HEK293 (cell line): ENCODE data around the gene ZBTB4.

Source experiments
- CTCF ChIA-PET: fragments of 350-600 bp; formaldehyde crosslinking; extraction: SDS; loops from one replicate; lab custom pipeline; 2021; ENCODE audit warnings: antibody characterized with exemption; lab: Yijun Ruan, JAX
- POLR2A ChIA-PET: fragments of 300-600 bp; formaldehyde crosslinking; extraction: SDS; loops from one replicate; lab custom pipeline; 2020; ENCODE audit warnings: antibody characterized with exemption, inconsistent platforms; lab: Yijun Ruan, JAX
- H3K27ac ChIP-seq: fragments of 200-500 bp; sonication (Bioruptor generic); 2 replicates; pipeline ENCODE4 v1.5.1; 2014; ENCODE audit warnings: low read depth, low read length, control low read depth, inconsistent platforms; ENCODE audit errors: extremely low read depth
- H3K36me3 ChIP-seq, 2 experiments: fragments of 200-500 bp in 1 of 2; sonication (Bioruptor generic) in 1 of 2; 1 replicate in 1 of 2; 2 replicates in 1 of 2; pipeline ENCODE4 v1.5.1; 2014 to 2017; ENCODE audit warnings: inconsistent platforms in 2 of 2, low read length in 2 of 2; ENCODE audit not compliant: control insufficient read depth in 2 of 2, insufficient read depth in 1 of 2
- H3K4me1 ChIP-seq: fragments of 200-500 bp; sonication (Bioruptor generic); 2 replicates; pipeline ENCODE4 v1.5.1; 2014; ENCODE audit warnings: mild to moderate bottlenecking, low read length, inconsistent platforms; ENCODE audit not compliant: control insufficient read depth, insufficient read depth
- H3K4me3 ChIP-seq: 2 replicates; pipeline ENCODE4 v1.5.1; 2011; ENCODE audit warnings: low read depth, mild to moderate bottlenecking, control low read depth, low read length, moderate library complexity
- H3K9me3 ChIP-seq: fragments of 200-500 bp; sonication (Bioruptor generic); 2 replicates; pipeline ENCODE4 v1.5.1; 2014; ENCODE audit warnings: low read depth, low read length, inconsistent platforms; ENCODE audit not compliant: control insufficient read depth, insufficient read depth
- GFI1B ChIP-seq: fragments of 450-650 bp; formaldehyde crosslinking; IDR thresholded peaks from 2 replicates; pipeline ENCODE4 v1.5.1; 2016; ENCODE audit warnings: missing biosample characterization, missing genetic modification characterization
- MZF1 ChIP-seq: fragments of 450-650 bp; formaldehyde crosslinking; IDR thresholded peaks from 2 replicates; pipeline ENCODE4 v1.5.1; 2017; ENCODE audit warnings: missing biosample characterization, missing genetic modification characterization, borderline replicate concordance
- ZNF211 ChIP-seq: fragments of 450-650 bp; formaldehyde crosslinking; IDR thresholded peaks from 2 replicates; pipeline ENCODE4 v1.5.1; 2016; ENCODE audit warnings: low read depth, missing biosample characterization, missing genetic modification characterization
- ZNF239 ChIP-seq: fragments of 450-650 bp; formaldehyde crosslinking; IDR thresholded peaks from 2 replicates; pipeline ENCODE4 v1.5.1; 2016; ENCODE audit warnings: missing biosample characterization, missing genetic modification characterization
- ZNF311 ChIP-seq: fragments of 450-650 bp; formaldehyde crosslinking; IDR thresholded peaks from 2 replicates; pipeline ENCODE4 v1.5.1; 2017; ENCODE audit warnings: missing biosample characterization, missing genetic modification characterization, borderline replicate concordance
- ZNF624 ChIP-seq: fragments of 450-650 bp; formaldehyde crosslinking; IDR thresholded peaks from 2 replicates; pipeline ENCODE4 v1.5.1; 2017; ENCODE audit warnings: missing biosample characterization, missing genetic modification characterization
- TF ChIP-seq, protein P1 (sequence below): sonication (generic); formaldehyde crosslinking; IDR thresholded peaks from 2 replicates; pipeline ENCODE4 v1.8.1; 2022; ENCODE audit warnings: mild to moderate bottlenecking, moderate library complexity, missing genetic modification reagents
- TF ChIP-seq, protein P2 (sequence below): fragments of 450-650 bp; formaldehyde crosslinking; optimal IDR thresholded peaks from 2 replicates; pipeline ENCODE3; 2016; ENCODE audit warnings: missing biosample characterization, mild to moderate bottlenecking, missing genetic modification characterization
- TF ChIP-seq, protein P3 (sequence below): fragments of 450-650 bp; formaldehyde crosslinking; IDR thresholded peaks from 2 replicates; pipeline ENCODE4 v1.5.1; 2017; ENCODE audit warnings: missing biosample characterization, missing genetic modification characterization
- TF ChIP-seq, protein P4 (sequence below): fragments of 450-650 bp; formaldehyde crosslinking; IDR thresholded peaks from 2 replicates; pipeline ENCODE4 v1.5.1; 2016; ENCODE audit warnings: missing biosample characterization, missing genetic modification characterization
- TF ChIP-seq, protein P5 (sequence below): fragments of 450-650 bp; formaldehyde crosslinking; IDR thresholded peaks from 2 replicates; pipeline ENCODE4 v1.5.1; 2017; ENCODE audit warnings: missing biosample characterization, missing genetic modification characterization
- TF ChIP-seq, protein P6 (sequence below): fragments of 450-650 bp; formaldehyde crosslinking; IDR thresholded peaks from 2 replicates; pipeline ENCODE4 v1.5.1; 2016; ENCODE audit warnings: missing biosample characterization, missing genetic modification characterization, low read depth

The ZBTB4 gene

GRCh38 chr17:7477392-7478275, 1.8 kb downstream of the ZBTB4 start (continued):
- TF ChIP-seq, protein P1, sequence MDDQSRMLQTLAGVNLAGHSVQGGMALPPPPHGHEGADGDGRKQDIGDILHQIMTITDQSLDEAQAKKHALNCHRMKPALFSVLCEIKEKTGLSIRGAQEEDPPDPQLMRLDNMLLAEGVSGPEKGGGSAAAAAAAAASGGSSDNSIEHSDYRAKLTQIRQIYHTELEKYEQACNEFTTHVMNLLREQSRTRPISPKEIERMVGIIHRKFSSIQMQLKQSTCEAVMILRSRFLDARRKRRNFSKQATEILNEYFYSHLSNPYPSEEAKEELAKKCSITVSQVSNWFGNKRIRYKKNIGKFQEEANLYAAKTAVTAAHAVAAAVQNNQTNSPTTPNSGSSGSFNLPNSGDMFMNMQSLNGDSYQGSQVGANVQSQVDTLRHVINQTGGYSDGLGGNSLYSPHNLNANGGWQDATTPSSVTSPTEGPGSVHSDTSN (CRISPR knock-in tag), result no peak
- TF ChIP-seq, protein P2, sequence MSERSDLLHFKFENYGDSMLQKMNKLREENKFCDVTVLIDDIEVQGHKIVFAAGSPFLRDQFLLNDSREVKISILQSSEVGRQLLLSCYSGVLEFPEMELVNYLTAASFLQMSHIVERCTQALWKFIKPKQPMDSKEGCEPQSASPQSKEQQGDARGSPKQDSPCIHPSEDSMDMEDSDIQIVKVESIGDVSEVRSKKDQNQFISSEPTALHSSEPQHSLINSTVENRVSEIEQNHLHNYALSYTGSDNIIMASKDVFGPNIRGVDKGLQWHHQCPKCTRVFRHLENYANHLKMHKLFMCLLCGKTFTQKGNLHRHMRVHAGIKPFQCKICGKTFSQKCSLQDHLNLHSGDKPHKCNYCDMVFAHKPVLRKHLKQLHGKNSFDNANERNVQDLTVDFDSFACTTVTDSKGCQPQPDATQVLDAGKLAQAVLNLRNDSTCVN (tag by site-specific recombination), result peak; percentile 10
- TF ChIP-seq, protein P3, sequence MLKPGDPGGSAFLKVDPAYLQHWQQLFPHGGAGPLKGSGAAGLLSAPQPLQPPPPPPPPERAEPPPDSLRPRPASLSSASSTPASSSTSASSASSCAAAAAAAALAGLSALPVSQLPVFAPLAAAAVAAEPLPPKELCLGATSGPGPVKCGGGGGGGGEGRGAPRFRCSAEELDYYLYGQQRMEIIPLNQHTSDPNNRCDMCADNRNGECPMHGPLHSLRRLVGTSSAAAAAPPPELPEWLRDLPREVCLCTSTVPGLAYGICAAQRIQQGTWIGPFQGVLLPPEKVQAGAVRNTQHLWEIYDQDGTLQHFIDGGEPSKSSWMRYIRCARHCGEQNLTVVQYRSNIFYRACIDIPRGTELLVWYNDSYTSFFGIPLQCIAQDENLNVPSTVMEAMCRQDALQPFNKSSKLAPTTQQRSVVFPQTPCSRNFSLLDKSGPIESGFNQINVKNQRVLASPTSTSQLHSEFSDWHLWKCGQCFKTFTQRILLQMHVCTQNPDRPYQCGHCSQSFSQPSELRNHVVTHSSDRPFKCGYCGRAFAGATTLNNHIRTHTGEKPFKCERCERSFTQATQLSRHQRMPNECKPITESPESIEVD, result no peak

- no peak overlapping the region; the same call in 1 of the 2 replicates for H3K27ac ChIP-seq
- H3K4me1 ChIP-seq, result peaks cover 15% of the 10 kb centered on the region
- POLR2A ChIA-PET, result interaction anchor here (0.6 to 2.4 kb wide), 4 partner anchors 8 to 73 kb away, joined by 3 to 19 read pairs (median 8); partner anchors contain the start of genes POLR2A and TMEM256
- no peak overlapping the region for H3K4me3 ChIP-seq
- TF ChIP-seq, protein P4, sequence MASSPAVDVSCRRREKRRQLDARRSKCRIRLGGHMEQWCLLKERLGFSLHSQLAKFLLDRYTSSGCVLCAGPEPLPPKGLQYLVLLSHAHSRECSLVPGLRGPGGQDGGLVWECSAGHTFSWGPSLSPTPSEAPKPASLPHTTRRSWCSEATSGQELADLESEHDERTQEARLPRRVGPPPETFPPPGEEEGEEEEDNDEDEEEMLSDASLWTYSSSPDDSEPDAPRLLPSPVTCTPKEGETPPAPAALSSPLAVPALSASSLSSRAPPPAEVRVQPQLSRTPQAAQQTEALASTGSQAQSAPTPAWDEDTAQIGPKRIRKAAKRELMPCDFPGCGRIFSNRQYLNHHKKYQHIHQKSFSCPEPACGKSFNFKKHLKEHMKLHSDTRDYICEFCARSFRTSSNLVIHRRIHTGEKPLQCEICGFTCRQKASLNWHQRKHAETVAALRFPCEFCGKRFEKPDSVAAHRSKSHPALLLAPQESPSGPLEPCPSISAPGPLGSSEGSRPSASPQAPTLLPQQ, result no peak
- TF ChIP-seq ZNF211 (tag by site-specific recombination), result no peak
- no peak for TF ChIP-seq ZNF311
- TF ChIP-seq GFI1B (tag by site-specific recombination), result no peak
- no peak for TF ChIP-seq ZNF624
- TF ChIP-seq, protein P5, sequence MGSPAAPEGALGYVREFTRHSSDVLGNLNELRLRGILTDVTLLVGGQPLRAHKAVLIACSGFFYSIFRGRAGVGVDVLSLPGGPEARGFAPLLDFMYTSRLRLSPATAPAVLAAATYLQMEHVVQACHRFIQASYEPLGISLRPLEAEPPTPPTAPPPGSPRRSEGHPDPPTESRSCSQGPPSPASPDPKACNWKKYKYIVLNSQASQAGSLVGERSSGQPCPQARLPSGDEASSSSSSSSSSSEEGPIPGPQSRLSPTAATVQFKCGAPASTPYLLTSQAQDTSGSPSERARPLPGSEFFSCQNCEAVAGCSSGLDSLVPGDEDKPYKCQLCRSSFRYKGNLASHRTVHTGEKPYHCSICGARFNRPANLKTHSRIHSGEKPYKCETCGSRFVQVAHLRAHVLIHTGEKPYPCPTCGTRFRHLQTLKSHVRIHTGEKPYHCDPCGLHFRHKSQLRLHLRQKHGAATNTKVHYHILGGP (tag by site-specific recombination), result no peak
- TF ChIP-seq MZF1 (tag by site-specific recombination), result no peak
- TF ChIP-seq, protein P6, sequence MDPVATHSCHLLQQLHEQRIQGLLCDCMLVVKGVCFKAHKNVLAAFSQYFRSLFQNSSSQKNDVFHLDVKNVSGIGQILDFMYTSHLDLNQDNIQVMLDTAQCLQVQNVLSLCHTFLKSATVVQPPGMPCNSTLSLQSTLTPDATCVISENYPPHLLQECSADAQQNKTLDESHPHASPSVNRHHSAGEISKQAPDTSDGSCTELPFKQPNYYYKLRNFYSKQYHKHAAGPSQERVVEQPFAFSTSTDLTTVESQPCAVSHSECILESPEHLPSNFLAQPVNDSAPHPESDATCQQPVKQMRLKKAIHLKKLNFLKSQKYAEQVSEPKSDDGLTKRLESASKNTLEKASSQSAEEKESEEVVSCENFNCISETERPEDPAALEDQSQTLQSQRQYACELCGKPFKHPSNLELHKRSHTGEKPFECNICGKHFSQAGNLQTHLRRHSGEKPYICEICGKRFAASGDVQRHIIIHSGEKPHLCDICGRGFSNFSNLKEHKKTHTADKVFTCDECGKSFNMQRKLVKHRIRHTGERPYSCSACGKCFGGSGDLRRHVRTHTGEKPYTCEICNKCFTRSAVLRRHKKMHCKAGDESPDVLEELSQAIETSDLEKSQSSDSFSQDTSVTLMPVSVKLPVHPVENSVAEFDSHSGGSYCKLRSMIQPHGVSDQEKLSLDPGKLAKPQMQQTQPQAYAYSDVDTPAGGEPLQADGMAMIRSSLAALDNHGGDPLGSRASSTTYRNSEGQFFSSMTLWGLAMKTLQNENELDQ (tag by site-specific recombination), result no peak
- no peak for TF ChIP-seq ZNF239
- TF ChIP-seq, all 188 proteins: peak for 0
- Histone ChIP-seq H3K36me3 (no peaks in the 10 kb centered on the region; a peak in 1 of 3 replicates), H3K9me3 (no peaks in the 10 kb centered on the region)
- CTCF ChIA-PET, result interaction anchor here (0.5 to 2.8 kb wide), 7 partner anchors 31 to 157 kb away, joined by 3 to 12 read pairs (median 6); partner anchors contain the start of gene TMEM102
These were observed 2.5 kb downstream of the ZBTB4 start for GRCh38 chr17:7476951-7477350.
